Measurements from ENCODE around the gene AIP. TPM values are rescaled to one million over a fixed set of nuclear protein-coding genes. Genes with fewer than 3 reads are reported as not detected.

AIP gene
- total RNA-seq, 1 experiment from 2014 or later = 35.6 TPM

GRCh38 chr11:67456068-67456705, 26.6 kb upstream of the AIP start:
- H3K79me1 ChIP-seq (ENCODE audit: insufficient read depth, low read depth, low read length, poor library complexity, severe bottlenecking) = no peaks in the 10 kb centered on the region
- Mint-ChIP-seq H3K4me1 (no peaks in the 10 kb centered on the region), H3K36me3 (ENCODE audit: insufficient read depth in 1 of 3, low read depth in 3 of 3) (no peaks in the 10 kb centered on the region), H3K9me3 (no peaks in the 10 kb centered on the region; a peak in 1 of 5 replicates), H3K27ac (no peak overlapping the region), H3K4me3 (no peak overlapping the region), H3K27me3 (ENCODE audit: low read depth) (peaks cover 17% of the 10 kb centered on the region)
- no peak overlapping the region for H3T11ph ChIP-seq (ENCODE audit: low read length)
- H2AFZ ChIP-seq (ENCODE audit: low read length) = no peak overlapping the region
- no peak overlapping the region for H2BK20ac ChIP-seq (ENCODE audit: low read depth, low read length, poor library complexity, severe bottlenecking)
- H3K79me2 ChIP-seq (ENCODE audit: insufficient read depth, low read length) = no peaks in the 10 kb centered on the region
- H2BK12ac ChIP-seq (ENCODE audit: insufficient read length, low read depth, low read length) = no peak overlapping the region
- no peak overlapping the region for H3K9ac ChIP-seq (ENCODE audit: extremely low read depth, insufficient read length, low read length)
- H4K20me1 ChIP-seq (ENCODE audit: control insufficient read depth, insufficient read depth, insufficient read length) = no peaks in the 10 kb centered on the region
- H3K27me3 ChIP-seq (ENCODE audit: insufficient read depth, low read length) = no peaks in the 10 kb centered on the region
- no peak overlapping the region for H4K8ac ChIP-seq (replicated peaks; ENCODE audit: insufficient read length, low read depth, low read length)
- H3K4me2 ChIP-seq (ENCODE audit: insufficient read depth, insufficient read length, low read length) = no peak overlapping the region
- H2BK120ac ChIP-seq (ENCODE audit: low read depth, low read length, poor library complexity, severe bottlenecking) = no peak overlapping the region
- peaks cover 5% of the 10 kb centered on the region for H3K23me2 ChIP-seq (ENCODE audit: insufficient read length, low read depth, low read length, poor library complexity, severe bottlenecking)
- no peak overlapping the region for H4K5ac ChIP-seq (ENCODE audit: insufficient read length, low read depth, low read length)
- no CpG with 5 or more reads among the region's 25 CpGs for WGBS (ENCODE audit: extremely low coverage, insufficient read length, low lambda C conversion rate)
- no peaks in the 10 kb centered on the region for H3K4me1 ChIP-seq (ENCODE audit: insufficient read depth, low read length)
- TF ChIP-seq CTCF (conservative IDR thresholded peaks at IDR 0.05) = no peak
- no peak overlapping the region for H2BK5ac ChIP-seq (ENCODE audit: insufficient read length, low read length)
- H3K18ac ChIP-seq (ENCODE audit: insufficient read length, low read depth, low read length) = no peak overlapping the region
- no peak for DNase-seq
- H2BK15ac ChIP-seq (ENCODE audit: low read depth, low read length) = no peak overlapping the region
- no peak overlapping the region for H3K27ac ChIP-seq (ENCODE audit: insufficient read length, low read depth, low read length)
- no peak overlapping the region for H4K91ac ChIP-seq (ENCODE audit: insufficient read length, low read depth, low read length)
- H3K14ac ChIP-seq (ENCODE audit: insufficient read depth, low read length) = no peak overlapping the region
- H3K56ac ChIP-seq (ENCODE audit: insufficient read length, low read depth, low read length) = no peak overlapping the region
- H2AK5ac ChIP-seq (ENCODE audit: insufficient read length, low read length) = no peak overlapping the region
- H3K4ac ChIP-seq (ENCODE audit: low read depth, low read length) = no peak overlapping the region; the same call in 1 of the 2 replicates
- H3K23ac ChIP-seq (ENCODE audit: insufficient read length, low read depth, low read length) = no peak overlapping the region
- H3K9me3 ChIP-seq (ENCODE audit: control insufficient read depth, low read depth, low read length) = no peaks in the 10 kb centered on the region

Data from H9 (cell line).